Astrocyte (in vitro differentiated cells and primary cell): ENCODE results near the gene KCNQ4. TPM values are rescaled to one million over a fixed set of nuclear protein-coding genes. Genes with fewer than 3 reads are reported as not detected.

ENCODE experiments used
- DNase-seq: peaks from one replicate; pipeline ENCODE4 v3.0.0-alpha.2; 2010; ENCODE audit warnings: low read depth
- FAIRE-seq: peaks from 2 replicates; lab custom pipeline; 2011; peaks lifted over from hg19 to GRCh38; lab: Jason Lieb, UNC
- H2AFZ ChIP-seq: 2 replicates; pipeline ENCODE4 v1.6.0; 2012; ENCODE audit warnings: low read depth, low read length, inconsistent platforms
- H3K27ac ChIP-seq: 2 replicates; pipeline ENCODE4 v1.5.1; 2011; ENCODE audit warnings: low read depth, low read length, inconsistent platforms
- H3K27me3 ChIP-seq: 2 replicates; pipeline ENCODE4 v1.6.0; 2011; ENCODE audit warnings: low read length, inconsistent platforms; ENCODE audit not compliant: insufficient read depth
- H3K36me3 ChIP-seq: 2 replicates; pipeline ENCODE4 v1.5.1; 2011; ENCODE audit warnings: low read length, inconsistent platforms; ENCODE audit not compliant: insufficient read depth
- H3K4me1 ChIP-seq: 2 replicates; pipeline ENCODE4 v1.5.1; 2011; ENCODE audit warnings: low read length, inconsistent platforms; ENCODE audit not compliant: insufficient read depth
- H3K4me2 ChIP-seq: 2 replicates; pipeline ENCODE4 v1.6.0; 2012; ENCODE audit warnings: low read length, inconsistent platforms
- H3K4me3 ChIP-seq: 2 replicates; pipeline ENCODE4 v1.5.1; 2011; ENCODE audit warnings: low read depth, mild to moderate bottlenecking, low read length, inconsistent platforms; ENCODE audit not compliant: insufficient read depth
- H3K79me2 ChIP-seq: 2 replicates; pipeline ENCODE4 v1.6.0; 2012; ENCODE audit warnings: mild to moderate bottlenecking, low read length, inconsistent platforms; ENCODE audit not compliant: insufficient read depth
- H3K9ac ChIP-seq: 2 replicates; pipeline ENCODE4 v1.6.0; 2012; ENCODE audit warnings: mild to moderate bottlenecking, low read length, inconsistent platforms
- H3K9me3 ChIP-seq: 2 replicates; pipeline ENCODE4 v1.5.1; 2012; ENCODE audit warnings: low read depth, mild to moderate bottlenecking, low read length, inconsistent platforms; ENCODE audit not compliant: insufficient read depth
- H4K20me1 ChIP-seq: 2 replicates; pipeline ENCODE4 v1.6.0; 2012; ENCODE audit warnings: low read length, inconsistent platforms; ENCODE audit not compliant: insufficient read depth
- H3K27ac Mint-ChIP-seq: one replicate; pipeline ENCODE4 v1.8.0; 2021; ENCODE audit warnings: mild to moderate bottlenecking, mixed read lengths; ENCODE audit not compliant: unreplicated experiment
- H3K27me3 Mint-ChIP-seq: one replicate; pipeline ENCODE4 v1.8.0; 2021; ENCODE audit warnings: low read depth, mixed read lengths; ENCODE audit not compliant: unreplicated experiment
- H3K36me3 Mint-ChIP-seq: one replicate; pipeline ENCODE4 v1.8.0; 2021; ENCODE audit warnings: low read depth, mixed read lengths; ENCODE audit not compliant: unreplicated experiment
- H3K4me1 Mint-ChIP-seq: one replicate; pipeline ENCODE4 v1.8.0; 2021; ENCODE audit warnings: low read depth, mixed read lengths; ENCODE audit not compliant: unreplicated experiment
- H3K4me3 Mint-ChIP-seq: one replicate; pipeline ENCODE4 v1.8.0; 2021; ENCODE audit warnings: mild to moderate bottlenecking, moderate library complexity, mixed read lengths; ENCODE audit not compliant: unreplicated experiment
- H3K9me3 Mint-ChIP-seq: one replicate; pipeline ENCODE4 v1.8.0; 2021; ENCODE audit warnings: mild to moderate bottlenecking, mixed read lengths; ENCODE audit not compliant: unreplicated experiment
- CTCF ChIP-seq: IDR thresholded peaks from 2 replicates; pipeline ENCODE4 v1.5.1; 2011; ENCODE audit warnings: low read depth, mild to moderate bottlenecking, inconsistent platforms, low read length, moderate library complexity; ENCODE audit not compliant: insufficient read depth
- EZH2 ChIP-seq: IDR thresholded peaks from 2 replicates; pipeline ENCODE4 v1.6.1; 2012; ENCODE audit warnings: mild to moderate bottlenecking, low read length, inconsistent platforms; ENCODE audit not compliant: insufficient read depth
- total RNA-seq: library from RNA; stranded (reverse); gene quantifications from 2 replicates; pipeline ENCODE4 v1.2.1, GENCODE V29; 2021

The KCNQ4 gene
- total RNA-seq, 1 donor from 2014 or later: 0.89 TPM

GRCh38 chr1:40794974-40795715, 11.6 kb downstream of the KCNQ4 start:
- no peak overlapping the region for H2AFZ ChIP-seq
- FAIRE-seq: no peak
- H3K4me1 ChIP-seq: no peaks in the 10 kb centered on the region
- Mint-ChIP-seq H3K27me3 (peaks cover 65% of the 10 kb centered on the region), H3K36me3 (no peaks in the 10 kb centered on the region), H3K4me3 (no peak overlapping the region), H3K4me1 (no peaks in the 10 kb centered on the region), H3K9me3 (peaks cover 4% of the 10 kb centered on the region), H3K27ac (no peak overlapping the region)
- H3K4me2 ChIP-seq: no peak overlapping the region
- TF ChIP-seq CTCF: no peak
- TF ChIP-seq EZH2: no peak
- H3K9me3 ChIP-seq: no peaks in the 10 kb centered on the region
- H3K27me3 ChIP-seq: peaks cover 3% of the 10 kb centered on the region
- DNase-seq: no peak
- no peaks in the 10 kb centered on the region for H3K36me3 ChIP-seq
- no peak overlapping the region for H3K4me3 ChIP-seq
- no peak overlapping the region for H3K9ac ChIP-seq
- H3K27ac ChIP-seq: no peak overlapping the region
- H3K79me2 ChIP-seq: no peaks in the 10 kb centered on the region
- H4K20me1 ChIP-seq: no peaks in the 10 kb centered on the region

GRCh38 chr1:40795811-40796586, 12.4 kb downstream of the KCNQ4 start:
- Histone ChIP-seq H3K4me1 (no peaks in the 10 kb centered on the region), H3K4me2 (no peak overlapping the region), H3K27ac (no peak overlapping the region), H3K9ac (no peak overlapping the region), H3K36me3 (no peaks in the 10 kb centered on the region), H3K9me3 (no peaks in the 10 kb centered on the region), H3K27me3 (peaks cover 3% of the 10 kb centered on the region), H3K79me2 (no peaks in the 10 kb centered on the region), H2AFZ (no peak overlapping the region), H4K20me1 (no peaks in the 10 kb centered on the region), H3K4me3 (no peak overlapping the region)
- H3K36me3 Mint-ChIP-seq: no peaks in the 10 kb centered on the region
- TF ChIP-seq CTCF (no peak), EZH2 (no peak)
- H3K4me3 Mint-ChIP-seq: no peak overlapping the region
- DNase-seq (no peak), FAIRE-seq (no peak)
- no peak overlapping the region for H3K27ac Mint-ChIP-seq
- H3K4me1 Mint-ChIP-seq: peaks cover 3% of the 10 kb centered on the region
- H3K27me3 Mint-ChIP-seq: peaks cover 64% of the 10 kb centered on the region
- H3K9me3 Mint-ChIP-seq: peaks cover 4% of the 10 kb centered on the region
